Right lobe of liver (tissue), 4 donors: ENCODE measurements around the gene KIZ.

Source experiments
- CTCF ChIP-seq, 4 donors: fragments of 200-600 bp in 3 of 4; fragments of 450-650 bp in 1 of 4; IDR thresholded peaks; one replicate each; pipeline versions ENCODE4 v1.5.1 to v1.8.0; 2016 to 2022; ENCODE audit warnings: antibody characterized with exemption in 4 of 4, mild to moderate bottlenecking in 2 of 4
- POLR2A ChIP-seq: fragments of 450-650 bp; IDR thresholded peaks from one replicate; pipeline ENCODE4 v1.6.1; 2017; ENCODE audit warnings: antibody characterized with exemption, mild to moderate bottlenecking
- donor health status: DM: no; HTN: no; CAD: no.
- donor health status: DM: no; HTN: no; CAD: no.
- donor health status: DM: no; HTN: yes; CAD: no.

GRCh38 chr20:21083825-21084325 lies 42.0 kb upstream of the KIZ start:
- TF ChIP-seq CTCF (IDR thresholded peaks at IDR 0.05), result no peak
- TF ChIP-seq POLR2A, result no peak
